ENCODE data around the gene WDR7. TPM values are rescaled to one million over a fixed set of nuclear protein-coding genes. Genes with fewer than 3 reads are reported as not detected.

Gene WDR7
- total and polyA plus RNA-seq, 12 donors, result 3.1 to 32.6 (median 28.0) TPM

GRCh38 chr18:56658261-56658660 is 7.1 kb downstream of the WDR7 start:
- H3K27me3 ChIP-seq, result no peaks in the 10 kb centered on the region
- no peak overlapping the region for H3K4me3 ChIP-seq
- peaks cover 0 to 9% (median 0%) of the 10 kb centered on the region in 11 donors for H3K9me3 ChIP-seq
- TF ChIP-seq, protein P1, sequence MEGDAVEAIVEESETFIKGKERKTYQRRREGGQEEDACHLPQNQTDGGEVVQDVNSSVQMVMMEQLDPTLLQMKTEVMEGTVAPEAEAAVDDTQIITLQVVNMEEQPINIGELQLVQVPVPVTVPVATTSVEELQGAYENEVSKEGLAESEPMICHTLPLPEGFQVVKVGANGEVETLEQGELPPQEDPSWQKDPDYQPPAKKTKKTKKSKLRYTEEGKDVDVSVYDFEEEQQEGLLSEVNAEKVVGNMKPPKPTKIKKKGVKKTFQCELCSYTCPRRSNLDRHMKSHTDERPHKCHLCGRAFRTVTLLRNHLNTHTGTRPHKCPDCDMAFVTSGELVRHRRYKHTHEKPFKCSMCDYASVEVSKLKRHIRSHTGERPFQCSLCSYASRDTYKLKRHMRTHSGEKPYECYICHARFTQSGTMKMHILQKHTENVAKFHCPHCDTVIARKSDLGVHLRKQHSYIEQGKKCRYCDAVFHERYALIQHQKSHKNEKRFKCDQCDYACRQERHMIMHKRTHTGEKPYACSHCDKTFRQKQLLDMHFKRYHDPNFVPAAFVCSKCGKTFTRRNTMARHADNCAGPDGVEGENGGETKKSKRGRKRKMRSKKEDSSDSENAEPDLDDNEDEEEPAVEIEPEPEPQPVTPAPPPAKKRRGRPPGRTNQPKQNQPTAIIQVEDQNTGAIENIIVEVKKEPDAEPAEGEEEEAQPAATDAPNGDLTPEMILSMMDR (IDR thresholded peaks at IDR 0.05), result no peak
- DNase-seq (no peak), ATAC-seq (no peak)
- no peaks in the 10 kb centered on the region for H3K36me3 ChIP-seq
- peaks cover 0 to 27% (median 14%) of the 10 kb centered on the region in 9 donors for H3K4me1 ChIP-seq
- 96 to 98% methylated on average over 2 of the region's 2 CpGs for WGBS, 2 donors
- H3K27ac ChIP-seq, result no peak overlapping the region
- intact Hi-C loops (cut with DNase I), result no loop called here

- TF ChIP-seq, protein P1 (IDR thresholded peaks at IDR 0.05), result no peak
- Histone ChIP-seq H3K9me3 (peaks cover 0 to 6% (median 0%) of the 10 kb centered on the region in 11 donors), H3K36me3 (no peaks in the 10 kb centered on the region), H3K4me1 (peaks cover 0 to 26% (median 14%) of the 10 kb centered on the region in 9 donors), H3K27me3 (no peaks in the 10 kb centered on the region), H3K27ac (no peak overlapping the region), H3K4me3 (no peak overlapping the region)
- intact Hi-C loops (cut with DNase I), result no loop called here
- no peak for ATAC-seq
- DNase-seq, result no peak
- 97% methylated on average over 4 of the region's 4 CpGs for WGBS, 2 donors
Measured at GRCh38 chr18:56659111-56659510, 8.0 kb downstream of the WDR7 start.

DNA sequence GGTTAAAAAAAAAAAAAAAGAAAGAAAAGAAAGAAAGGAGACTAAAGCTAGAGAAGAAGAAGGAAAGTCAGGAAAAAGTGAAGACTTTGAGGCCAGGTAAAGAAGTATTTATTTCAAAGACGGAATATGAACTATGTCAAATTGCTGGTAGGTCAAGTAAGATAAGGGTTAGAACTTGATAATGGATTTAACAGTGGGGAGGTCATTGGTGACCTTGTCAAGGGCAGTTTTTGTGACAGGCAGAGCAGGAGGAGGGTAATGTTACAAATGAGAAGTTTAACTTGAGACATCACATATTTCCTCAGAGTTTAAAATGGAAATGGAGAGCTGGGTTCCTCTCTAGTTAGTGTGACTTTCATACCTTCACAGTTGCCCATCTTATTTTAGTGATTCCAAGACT is 9.5 kb downstream of the WDR7 start:
- TF ChIP-seq, protein P1 (IDR thresholded peaks at IDR 0.05), result no peak
- Histone ChIP-seq H3K27ac (peak overlapping the region in 1 of 10 donors; percentile 25), H3K36me3 (no peaks in the 10 kb centered on the region), H3K27me3 (no peaks in the 10 kb centered on the region), H3K4me3 (no peak overlapping the region), H3K9me3 (no peaks in the 10 kb centered on the region), H3K4me1 (peaks cover 0 to 26% (median 6%) of the 10 kb centered on the region in 9 donors)
- intact Hi-C loops (cut with DNase I), result no loop called here
- ATAC-seq (peak in 1 of 8 donors; percentile 53), DNase-seq (no peak)
- 57 to 69% methylated on average over 1 of the region's 1 CpG for WGBS, 2 donors

GRCh38 chr18:56661360-56662062 is 10.4 kb downstream of the WDR7 start:
- DNase-seq (no peak), ATAC-seq (peak in 2 of 8 donors; percentile 25 to 37)
- intact Hi-C loops (cut with DNase I), result no loop called here
- Histone ChIP-seq H3K27me3 (no peaks in the 10 kb centered on the region), H3K27ac (peak overlapping the region in 1 of 10 donors; percentile 25), H3K9me3 (no peaks in the 10 kb centered on the region), H3K4me3 (no peak overlapping the region), H3K4me1 (peaks cover 0 to 26% (median 6%) of the 10 kb centered on the region in 9 donors), H3K36me3 (no peaks in the 10 kb centered on the region)
- TF ChIP-seq, protein P1 (IDR thresholded peaks at IDR 0.05), result no peak
- WGBS, 2 donors, result 38 to 44% methylated on average over 2 of the region's 2 CpGs
